ENCODE measurements around the gene ECE2.

ECE2 gene

GRCh38 chr3:184240384-184241140 lies 35.3 kb upstream of the ECE2 start:
- DNase-seq (ENCODE audit: low read depth): no peak

DNA sequence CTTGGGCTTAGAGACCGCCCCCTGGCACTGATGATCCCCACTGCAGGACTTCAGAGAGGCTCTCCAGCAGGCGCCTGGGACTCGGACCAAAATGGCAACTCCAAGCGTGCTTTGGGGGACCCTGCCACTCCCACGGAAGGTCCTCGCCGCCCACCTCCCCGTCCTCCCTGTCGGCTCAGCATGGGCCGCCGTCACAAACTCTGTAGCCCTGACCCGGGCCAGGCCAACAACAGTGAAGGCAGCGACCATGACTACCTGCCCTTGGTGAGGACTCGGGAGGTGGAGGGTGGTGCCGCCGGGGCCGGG lies 34.7 kb upstream of the ECE2 start:
- no peak for DNase-seq (ENCODE audit: low read depth)

- no peak for DNase-seq (ENCODE audit: low read depth)
These were observed 34.1 kb upstream of the ECE2 start for GRCh38 chr3:184241447-184242296.

DNA sequence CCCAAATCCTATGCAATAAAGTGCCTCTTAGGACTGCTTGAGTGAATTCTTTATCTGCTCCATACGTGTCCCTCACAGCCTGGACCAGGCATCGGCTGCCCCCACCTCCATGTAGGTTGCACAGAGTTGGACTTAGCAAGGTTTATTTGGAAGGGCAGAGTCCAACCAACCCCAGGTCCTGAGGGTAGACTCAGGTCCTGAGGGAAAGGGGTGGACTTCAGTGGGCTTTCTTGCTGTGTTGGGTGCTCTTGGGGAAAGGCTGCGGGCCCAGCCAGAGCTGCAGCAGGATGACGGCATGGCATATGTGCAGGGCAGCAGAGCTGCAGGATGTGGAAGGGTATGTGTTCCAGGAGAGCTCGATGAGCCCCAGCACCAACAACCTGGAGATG lies 33.5 kb upstream of the ECE2 start:
- DNase-seq (ENCODE audit: low read depth): no peak

DNA sequence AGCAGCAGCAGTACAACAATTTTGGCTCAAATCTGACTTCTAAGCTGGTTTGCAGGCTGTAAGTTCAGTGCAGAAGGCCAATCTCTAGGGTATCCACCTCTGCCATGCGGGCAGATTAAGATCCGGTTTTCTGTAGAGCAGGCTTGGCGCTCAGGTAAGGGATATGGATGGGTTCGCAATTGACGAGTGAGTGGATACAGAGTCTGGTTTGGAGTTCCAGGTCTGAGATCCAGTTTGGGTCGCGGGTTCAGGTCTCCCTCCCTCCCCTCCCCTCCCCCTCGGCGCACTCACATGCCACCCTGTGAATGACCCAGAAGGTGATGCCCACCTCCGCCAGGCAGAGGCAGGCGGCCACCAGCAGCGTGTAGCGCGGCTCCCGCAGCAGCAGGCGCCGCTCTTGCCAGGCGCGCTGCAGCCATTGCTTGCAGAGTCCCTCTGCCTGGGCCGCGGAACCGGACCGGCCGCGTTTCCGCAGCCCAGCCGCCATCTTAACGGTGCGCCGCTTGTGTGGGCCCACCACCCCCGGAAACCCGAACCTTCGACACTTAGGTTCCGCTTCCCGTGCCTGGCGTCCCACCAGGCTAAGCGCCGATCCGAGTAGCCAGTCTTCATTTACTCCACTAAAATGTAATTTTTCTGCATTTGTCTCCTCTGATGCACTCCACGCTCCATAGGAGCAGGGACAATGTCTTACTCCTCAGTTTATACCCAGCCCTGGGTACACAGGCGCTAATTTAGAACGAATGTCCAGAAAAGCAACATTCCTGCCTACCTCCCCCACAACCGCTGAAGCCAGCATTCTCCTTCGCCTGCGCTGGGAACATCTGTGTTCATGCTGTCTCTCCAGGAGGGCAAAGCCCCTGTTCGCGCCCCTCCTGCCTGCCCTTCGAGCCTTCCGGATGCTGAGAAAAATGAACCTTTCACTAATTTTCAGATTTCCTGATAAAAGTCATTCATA lies 27.1 kb upstream of the ECE2 start, which contains the start of gene ALG3:
ALG3 (minus strand) TSS at position 509 of the 958 bp plus-strand sequence; CDS start at position 487, 22 bp downstream.
- peak; percentile 80 for DNase-seq (ENCODE audit: low read depth)

DNA sequence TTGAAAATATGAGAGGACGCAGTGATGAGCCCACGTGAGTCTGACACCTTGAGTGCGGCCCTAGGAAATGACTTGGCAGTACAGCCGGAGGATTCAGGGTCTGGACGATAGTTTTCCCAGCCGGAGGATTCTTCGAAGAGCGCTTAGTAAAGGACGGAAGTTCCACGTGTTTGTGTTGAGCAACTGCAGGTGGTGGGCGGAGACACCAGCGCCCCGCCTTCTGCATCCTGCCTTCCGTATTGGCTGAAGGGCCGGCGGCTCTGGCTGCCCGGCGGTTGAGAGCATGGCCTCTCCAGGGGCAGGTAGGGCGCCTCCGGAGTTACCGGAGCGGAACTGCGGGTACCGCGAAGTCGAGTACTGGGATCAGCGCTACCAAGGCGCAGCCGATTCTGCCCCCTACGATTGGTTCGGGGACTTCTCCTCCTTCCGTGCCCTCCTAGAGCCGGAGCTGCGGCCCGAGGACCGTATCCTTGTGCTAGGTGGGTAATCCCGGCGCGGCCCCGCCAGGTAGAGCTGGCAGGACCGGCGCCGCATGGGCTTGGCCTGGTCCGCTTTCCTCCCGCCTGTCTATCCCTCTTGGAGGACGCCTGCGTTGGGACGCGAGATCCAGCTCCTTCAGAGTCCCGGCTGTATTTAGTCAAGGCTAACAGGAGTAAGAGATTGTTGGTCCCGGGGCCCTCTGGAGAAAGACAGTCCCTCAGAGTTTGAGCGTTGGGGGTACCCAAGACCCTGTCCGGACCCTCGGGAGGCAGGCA lies 26.2 kb upstream of the ECE2 start, which contains the start of gene EEF1AKMT4:
EEF1AKMT4 (plus strand) TSS at position 261 of the 755 bp plus-strand sequence; CDS start at position 284, 23 bp downstream.
- peak; percentile 92 for DNase-seq (ENCODE audit: low read depth)

DNA sequence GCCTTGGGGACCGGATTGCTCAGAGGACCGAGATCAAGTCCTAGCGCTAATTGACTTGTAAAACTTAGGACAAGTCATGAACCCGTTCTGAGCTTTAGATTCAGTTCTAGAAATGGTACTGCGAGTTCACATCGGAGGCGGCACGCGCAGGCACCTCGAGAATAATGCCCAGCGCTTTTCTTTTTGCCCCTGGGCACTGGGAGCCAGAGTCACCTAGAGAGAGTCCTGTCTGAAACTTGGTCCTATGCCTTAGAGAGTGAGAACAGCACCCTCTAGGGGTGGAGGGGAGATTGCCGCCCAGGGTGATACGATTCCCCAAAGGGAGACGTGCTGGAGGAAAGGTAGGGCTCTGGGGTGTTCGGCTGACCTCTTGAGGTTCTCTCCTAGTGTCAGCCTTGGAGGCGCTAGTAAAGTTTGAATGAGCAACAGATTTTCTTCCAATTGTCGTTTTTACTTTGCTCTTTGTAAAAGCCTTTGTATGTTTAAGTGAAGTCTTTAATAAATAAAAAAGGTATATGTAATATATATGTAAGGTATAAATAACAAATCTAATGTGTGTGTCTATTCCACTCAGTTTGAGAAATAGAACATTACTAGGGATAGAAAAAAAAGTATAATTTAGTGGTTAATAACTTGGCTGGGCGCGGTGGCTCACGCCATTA lies 25.5 kb upstream of the ECE2 start:
- DNase-seq (ENCODE audit: low read depth): peak; percentile 85

- no peak for DNase-seq (ENCODE audit: low read depth)
These were observed 20.4 kb upstream of the ECE2 start for GRCh38 chr3:184255291-184256039.

DNA sequence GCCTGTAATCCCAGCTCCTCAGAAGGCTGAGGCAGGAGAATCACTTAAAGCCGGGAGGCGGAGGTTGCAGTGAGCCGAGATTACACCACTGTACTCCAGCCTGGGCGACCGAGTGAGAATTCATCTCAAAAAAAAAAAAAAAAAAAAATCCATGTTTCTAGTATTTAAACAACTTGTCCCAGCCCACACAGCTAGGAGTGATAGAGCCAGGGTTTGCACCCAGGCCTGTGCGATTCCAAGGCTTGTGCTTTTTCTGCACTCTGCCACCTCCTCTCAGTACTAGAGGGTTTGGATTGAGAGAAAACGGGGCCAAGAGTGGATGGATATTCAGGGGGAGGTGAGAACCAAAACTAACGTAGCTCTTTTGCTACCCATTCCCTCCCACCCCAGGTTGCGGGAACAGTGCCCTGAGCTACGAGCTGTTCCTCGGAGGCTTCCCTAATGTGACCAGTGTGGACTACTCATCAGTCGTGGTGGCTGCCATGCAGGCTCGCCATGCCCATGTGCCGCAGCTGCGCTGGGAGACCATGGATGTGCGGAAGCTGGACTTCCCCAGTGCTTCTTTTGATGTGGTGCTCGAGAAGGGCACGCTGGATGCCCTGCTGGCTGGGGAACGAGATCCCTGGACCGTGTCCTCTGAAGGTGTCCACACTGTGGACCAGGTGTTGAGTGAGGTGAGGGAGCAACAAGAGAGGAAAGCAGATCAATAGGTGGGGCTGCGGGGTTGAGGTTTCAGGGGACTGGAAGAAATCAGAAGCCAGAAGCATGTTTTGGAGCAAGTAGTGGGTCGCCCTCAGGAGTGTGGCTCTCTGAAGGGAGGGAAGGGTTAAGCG lies 18.5 kb upstream of the ECE2 start:
- no peak for DNase-seq (ENCODE audit: low read depth)

DNA sequence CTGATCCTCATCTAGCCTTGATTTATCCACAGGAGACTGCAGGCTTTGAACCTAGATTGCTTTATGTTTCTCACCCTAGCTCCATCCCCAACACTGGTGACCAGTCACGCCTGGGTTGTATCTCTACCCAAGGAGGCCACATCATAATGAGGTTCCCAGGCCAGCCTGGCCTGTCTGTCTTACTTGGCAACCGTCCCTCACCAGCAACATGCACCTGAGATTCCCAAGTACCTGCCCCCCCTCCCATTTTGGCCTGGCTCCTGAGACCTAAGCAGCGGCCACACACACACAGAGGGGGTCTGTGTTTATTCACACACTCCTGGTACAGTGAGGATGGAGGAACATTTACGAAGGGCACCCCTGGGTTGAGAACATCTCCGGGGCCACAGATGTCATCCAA lies 16.9 kb upstream of the ECE2 start:
- DNase-seq (ENCODE audit: low read depth): no peak

DNA sequence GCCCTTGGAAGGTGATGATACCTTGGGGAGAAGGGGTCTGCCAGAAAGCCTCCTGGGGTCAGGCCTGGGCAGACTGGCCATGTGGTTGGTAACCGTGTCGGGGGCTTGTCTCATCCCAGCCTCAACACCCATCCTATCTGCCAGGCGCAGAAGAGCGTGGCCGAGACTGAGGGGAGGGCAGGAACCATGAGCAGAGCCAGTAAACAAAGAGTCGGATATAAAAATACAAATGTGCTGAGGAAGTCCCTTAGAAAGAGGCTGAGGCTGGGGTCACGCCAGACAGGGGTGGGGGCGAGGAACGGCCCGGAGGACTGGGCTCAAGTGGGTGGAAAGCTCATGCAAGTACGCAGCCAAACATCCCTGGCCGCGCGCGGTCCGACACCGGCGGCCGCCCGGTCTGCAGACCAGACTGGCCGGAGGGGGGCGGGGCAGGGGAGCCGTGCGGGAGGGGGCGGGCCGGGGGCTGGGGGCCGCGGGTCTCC lies 16.4 kb upstream of the ECE2 start:
- no peak for DNase-seq (ENCODE audit: low read depth)

DNA sequence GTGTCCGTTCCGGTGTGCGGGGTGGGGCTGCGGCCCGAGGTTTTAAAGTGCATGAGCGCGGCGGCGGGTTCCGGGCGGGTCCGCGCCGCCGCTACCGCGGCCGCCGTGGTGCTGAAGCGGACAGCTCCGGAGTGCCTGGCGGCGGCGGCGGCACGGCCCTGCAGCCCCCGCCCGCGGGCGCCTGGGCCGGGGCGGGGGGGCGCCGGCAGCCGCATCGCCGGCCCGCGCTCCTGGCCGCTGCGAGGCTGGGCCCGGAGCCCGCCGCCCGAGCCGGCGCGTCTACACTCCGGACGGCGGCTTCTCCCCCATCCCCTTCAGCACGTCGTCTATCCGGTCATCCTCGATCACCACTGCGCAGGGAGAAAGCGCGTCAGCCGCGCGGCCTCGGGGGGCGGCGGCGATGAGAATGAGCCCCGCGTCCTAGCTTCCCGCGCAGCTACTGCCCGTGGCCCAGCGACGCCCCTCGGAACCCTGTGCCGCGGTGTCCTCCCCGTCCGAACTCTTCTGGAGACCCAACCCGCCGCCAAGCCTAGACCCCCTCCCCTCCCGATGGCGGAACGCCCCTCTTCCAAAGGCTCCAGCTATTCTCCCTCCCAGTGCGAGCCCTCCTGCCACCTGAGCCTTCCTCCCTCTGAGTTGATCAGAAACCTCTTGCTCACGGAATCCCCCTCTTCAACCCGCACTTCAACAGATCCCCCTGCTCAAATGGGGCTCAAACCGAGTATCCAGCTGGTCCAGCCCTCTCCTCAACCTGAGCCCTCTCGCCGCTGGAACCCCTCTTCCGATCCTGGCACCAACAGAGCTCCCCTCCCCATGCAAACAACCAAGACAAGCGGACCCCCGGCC lies 15.7 kb upstream of the ECE2 start:
- DNase-seq (ENCODE audit: low read depth): no peak

DNA sequence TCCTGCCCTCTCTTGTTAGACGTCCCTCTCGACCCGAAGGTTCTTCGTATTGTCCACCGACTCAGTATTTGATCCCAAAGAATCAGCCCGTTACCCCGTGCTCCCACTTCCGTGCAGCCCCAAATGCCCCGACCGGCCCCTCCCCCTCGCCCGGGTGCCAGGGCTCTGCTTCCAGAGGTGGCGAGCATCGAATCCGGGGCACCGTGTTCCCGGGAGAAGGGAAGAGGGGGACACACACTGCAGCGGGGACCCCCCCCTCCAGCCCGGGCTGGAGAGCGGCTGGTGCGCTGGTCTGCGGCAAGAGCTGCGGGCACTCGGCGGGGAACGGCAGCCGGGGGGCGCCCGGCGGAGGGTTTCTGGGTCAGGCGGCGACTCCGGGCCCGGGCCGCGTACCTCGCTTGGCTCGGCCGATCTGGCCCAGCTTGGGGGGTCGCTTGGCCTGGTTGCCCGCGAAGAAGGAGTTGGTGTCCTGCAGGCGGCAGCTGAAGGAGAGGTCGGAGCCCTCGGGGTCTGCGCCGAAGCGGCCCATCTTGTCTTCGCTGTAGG lies 15.0 kb upstream of the ECE2 start:
- no peak for DNase-seq (ENCODE audit: low read depth)

DNA sequence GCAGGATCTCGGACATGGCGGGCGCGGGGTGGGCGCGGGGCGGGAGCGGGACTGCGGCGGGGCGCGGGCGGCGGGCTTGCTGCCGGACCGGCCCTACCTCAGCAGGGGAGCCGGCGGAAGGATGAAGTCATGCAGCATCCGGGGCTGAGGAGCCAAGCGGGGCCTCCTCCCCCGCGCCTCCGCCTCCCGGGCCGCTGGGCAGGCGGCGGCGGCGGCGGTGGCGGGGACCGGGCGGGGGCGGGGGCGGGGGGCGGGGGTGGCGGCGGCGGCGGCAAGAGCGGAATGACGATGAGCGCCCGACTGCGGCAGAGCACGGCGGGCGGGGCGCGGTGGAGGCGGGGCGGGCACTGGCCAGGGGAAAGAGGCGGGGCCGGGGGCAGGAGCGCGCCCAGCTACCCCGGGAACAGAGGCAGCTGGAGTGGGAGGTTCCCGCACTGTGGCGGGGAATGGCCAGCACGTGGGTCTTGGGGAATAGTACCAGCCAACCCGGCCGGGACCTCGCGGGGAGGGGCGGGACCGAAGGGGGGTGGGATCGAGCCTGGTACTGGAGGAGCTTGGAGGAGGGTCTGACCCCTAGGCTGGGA lies 14.5 kb upstream of the ECE2 start, which contains the start of gene CAMK2N2:
CAMK2N2 (minus strand) TSS at position 284 of the 584 bp plus-strand sequence; CDS start at position 16, 268 bp downstream.
- no peak for DNase-seq (ENCODE audit: low read depth)

DNA sequence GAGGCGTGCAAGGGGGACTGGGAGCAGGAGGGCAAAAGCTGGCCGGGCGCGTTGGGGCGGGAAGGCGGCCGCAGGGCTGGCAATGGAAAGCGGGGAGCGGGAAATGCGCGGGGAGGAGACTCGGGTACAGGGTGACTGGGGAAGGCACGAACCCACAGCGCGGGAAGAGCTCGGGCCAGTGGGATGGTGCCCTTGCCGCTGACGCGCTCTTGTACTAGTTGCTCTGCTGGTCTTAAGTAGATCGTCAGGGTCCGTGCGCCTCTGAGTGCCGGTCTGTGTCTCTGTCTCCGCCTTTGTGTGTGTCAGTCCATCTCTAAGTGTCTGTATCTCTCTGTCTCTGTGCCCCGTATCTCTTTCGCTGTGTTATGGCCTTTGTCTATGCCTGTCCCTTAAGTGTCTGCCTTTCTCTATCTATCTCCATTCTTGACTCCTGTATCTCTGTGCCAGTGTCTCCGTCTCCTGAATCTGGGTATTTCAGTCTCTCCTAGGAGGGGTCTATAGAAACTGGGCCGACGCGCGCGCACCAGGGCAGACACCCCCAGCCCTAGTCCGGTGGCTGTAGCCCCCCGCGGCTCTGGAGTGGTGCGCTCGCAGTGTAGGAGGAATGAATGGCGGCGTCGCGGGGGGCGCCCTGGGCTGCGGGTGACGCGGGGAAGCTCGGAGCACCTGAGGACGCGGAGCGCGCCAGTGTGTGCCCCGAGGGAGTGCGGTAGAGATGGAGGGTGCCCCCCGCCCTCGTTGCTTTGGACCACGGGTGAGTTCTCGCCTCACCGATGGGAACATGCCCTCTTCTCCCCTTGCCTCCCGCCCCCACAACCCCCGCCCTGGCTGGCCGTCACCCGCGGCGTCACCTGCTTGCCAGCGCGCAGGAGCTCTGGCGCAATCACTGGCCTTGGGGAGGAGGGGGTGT lies 13.7 kb upstream of the ECE2 start:
- DNase-seq (ENCODE audit: low read depth): no peak

DNA sequence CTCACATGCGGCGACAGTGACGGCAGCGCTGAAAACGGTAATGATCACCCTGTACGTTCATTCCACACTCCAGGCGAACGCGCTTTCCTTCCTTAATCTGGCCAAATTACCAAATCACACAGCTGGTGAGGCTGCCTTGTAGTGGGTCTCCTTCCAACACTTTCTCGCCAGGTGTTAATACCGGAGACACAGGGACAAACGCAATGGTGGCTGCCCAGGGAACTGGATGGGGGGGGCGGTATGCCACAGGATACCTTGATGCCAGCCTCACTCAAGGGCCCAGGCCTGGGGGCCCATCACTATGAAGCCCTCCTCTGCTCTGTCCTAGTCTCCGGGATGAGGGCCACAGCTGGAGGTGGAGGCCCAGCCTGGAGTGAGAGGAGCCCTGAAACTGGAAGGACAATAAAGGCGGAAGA lies 13.1 kb upstream of the ECE2 start:
- DNase-seq (ENCODE audit: low read depth): no peak
